Skeletal muscle satellite cell (primary cell): ENCODE results near the gene METTL26.

Source experiments
- H3K27me3 ChIP-seq: 2 replicates; pipeline ENCODE4 v1.7.0; 2013; ENCODE audit warnings: low read length; ENCODE audit not compliant: control insufficient read depth, insufficient read depth
- H3K36me3 ChIP-seq: 2 replicates; pipeline ENCODE4 v1.7.0; 2013; ENCODE audit warnings: mild to moderate bottlenecking, control low read depth, low read length; ENCODE audit not compliant: insufficient read depth
- H3K4me1 ChIP-seq: 2 replicates; pipeline ENCODE4 v1.7.0; 2013; ENCODE audit warnings: low read length; ENCODE audit not compliant: control insufficient read depth, insufficient read depth
- H3K4me2 ChIP-seq: 2 replicates; pipeline ENCODE4 v1.7.0; 2013; ENCODE audit warnings: mild to moderate bottlenecking, low read length
- H3K4me3 ChIP-seq: 2 replicates; pipeline ENCODE4 v1.7.0; 2013; ENCODE audit warnings: low read length
- H3K9ac ChIP-seq: 2 replicates; pipeline ENCODE4 v1.7.0; 2013; ENCODE audit warnings: mild to moderate bottlenecking, low read depth, low read length, moderate library complexity
- H3K9me3 ChIP-seq: replicated peaks from 2 replicates; pipeline ENCODE4 v1.7.0; 2013; ENCODE audit warnings: mild to moderate bottlenecking, control low read depth, low read length

Gene METTL26

GRCh38 chr16:640614-641013 lies 4.5 kb upstream of the METTL26 start:
- H3K4me3 ChIP-seq, result no peak overlapping the region
- H3K27me3 ChIP-seq, result no peaks in the 10 kb centered on the region
- H3K4me1 ChIP-seq, result peaks cover 23% of the 10 kb centered on the region
- no peak overlapping the region for H3K4me2 ChIP-seq
- no peaks in the 10 kb centered on the region for H3K36me3 ChIP-seq
- H3K9me3 ChIP-seq, result no peaks in the 10 kb centered on the region
- peak overlapping the region; percentile 82 for H3K9ac ChIP-seq

- Histone ChIP-seq H3K36me3 (peaks cover 5% of the 10 kb centered on the region), H3K4me2 (no peak overlapping the region), H3K4me1 (peaks cover 27% of the 10 kb centered on the region)
Measured at GRCh38 chr16:638836-639235, 2.7 kb upstream of the METTL26 start.

GRCh38 chr16:638034-638543 lies 2.0 kb upstream of the METTL26 start:
- Histone ChIP-seq H3K4me2 (no peak overlapping the region), H3K36me3 (peaks cover 8% of the 10 kb centered on the region), H3K9ac (no peak overlapping the region), H3K9me3 (no peaks in the 10 kb centered on the region), H3K4me3 (no peak overlapping the region), H3K27me3 (no peaks in the 10 kb centered on the region), H3K4me1 (peaks cover 27% of the 10 kb centered on the region)

More at GRCh38 chr16:638836-639235, 2.7 kb upstream of the METTL26 start:
- Histone ChIP-seq H3K9ac (no peak overlapping the region), H3K4me3 (no peak overlapping the region), H3K27me3 (no peaks in the 10 kb centered on the region), H3K9me3 (no peaks in the 10 kb centered on the region)

GRCh38 chr16:637081-638018 lies 1.2 kb upstream of the METTL26 start:
- H3K9ac ChIP-seq, result peak overlapping the region; percentile 80
- H3K27me3 ChIP-seq, result no peaks in the 10 kb centered on the region
- H3K9me3 ChIP-seq, result no peaks in the 10 kb centered on the region
- peaks cover 8% of the 10 kb centered on the region for H3K36me3 ChIP-seq
- peak overlapping the region; percentile 90 for H3K4me3 ChIP-seq
- H3K4me2 ChIP-seq, result peak overlapping the region; percentile 100
- peaks cover 20% of the 10 kb centered on the region for H3K4me1 ChIP-seq

GRCh38 chr16:635573-636205 lies 416 bp downstream of the METTL26 start:
- Histone ChIP-seq H3K36me3 (peaks cover 8% of the 10 kb centered on the region), H3K4me2 (peak overlapping the region; percentile 100), H3K9me3 (no peaks in the 10 kb centered on the region), H3K4me1 (peaks cover 15% of the 10 kb centered on the region), H3K9ac (peak overlapping the region; percentile 80), H3K4me3 (peak overlapping the region; percentile 90), H3K27me3 (no peaks in the 10 kb centered on the region)

GRCh38 chr16:634996-635395 lies 1.1 kb downstream of the METTL26 start:
- Histone ChIP-seq H3K4me2 (peak overlapping the region; percentile 100), H3K4me3 (peak overlapping the region; percentile 90), H3K9me3 (no peaks in the 10 kb centered on the region), H3K4me1 (peaks cover 22% of the 10 kb centered on the region), H3K9ac (peak overlapping the region; percentile 80), H3K36me3 (peaks cover 8% of the 10 kb centered on the region), H3K27me3 (no peaks in the 10 kb centered on the region)

GRCh38 chr16:634051-634670 lies 1.9 kb downstream of the METTL26 start:
- Histone ChIP-seq H3K9ac (no peak overlapping the region), H3K36me3 (peaks cover 8% of the 10 kb centered on the region), H3K4me2 (no peak overlapping the region), H3K9me3 (no peaks in the 10 kb centered on the region), H3K4me3 (no peak overlapping the region), H3K27me3 (no peaks in the 10 kb centered on the region), H3K4me1 (peaks cover 25% of the 10 kb centered on the region)

- H3K36me3 ChIP-seq, result peaks cover 8% of the 10 kb centered on the region
Measured at GRCh38 chr16:633336-634050, 2.6 kb downstream of the METTL26 start.

GRCh38 chr16:632486-633335 lies 3.4 kb downstream of the METTL26 start:
- Histone ChIP-seq H3K9me3 (no peaks in the 10 kb centered on the region), H3K9ac (no peak overlapping the region), H3K36me3 (peaks cover 8% of the 10 kb centered on the region), H3K4me3 (no peak overlapping the region), H3K4me1 (peaks cover 29% of the 10 kb centered on the region), H3K4me2 (no peak overlapping the region), H3K27me3 (no peaks in the 10 kb centered on the region)

More at GRCh38 chr16:633336-634050, 2.6 kb downstream of the METTL26 start:
- Histone ChIP-seq H3K9me3 (no peaks in the 10 kb centered on the region), H3K9ac (no peak overlapping the region), H3K4me3 (no peak overlapping the region), H3K4me2 (no peak overlapping the region), H3K4me1 (peaks cover 25% of the 10 kb centered on the region), H3K27me3 (no peaks in the 10 kb centered on the region)

GRCh38 chr16:631808-632358 lies 4.2 kb downstream of the METTL26 start:
- H3K36me3 ChIP-seq, result peaks cover 8% of the 10 kb centered on the region
- no peak overlapping the region for H3K4me3 ChIP-seq
- H3K4me1 ChIP-seq, result peaks cover 32% of the 10 kb centered on the region
- H3K9ac ChIP-seq, result no peak overlapping the region
- no peak overlapping the region for H3K4me2 ChIP-seq
- no peaks in the 10 kb centered on the region for H3K27me3 ChIP-seq
- no peaks in the 10 kb centered on the region for H3K9me3 ChIP-seq
